AG10803 (cell line): ENCODE measurements around the gene FARP2.

Experiments used
- DNase-seq: peaks from one replicate; pipeline ENCODE4 v3.0.0; 2010; ENCODE audit warnings: low read depth
- H3K4me3 ChIP-seq: 2 replicates; pipeline ENCODE4 v1.5.1; 2011; ENCODE audit warnings: mild to moderate bottlenecking, low read length, control low read depth
- TF ChIP-seq, protein P1 (sequence below): conservative IDR thresholded peaks from 2 replicates; pipeline ENCODE4 v1.5.1; 2011; ENCODE audit warnings: mild to moderate bottlenecking, low read length, control low read depth, inconsistent platforms

FARP2 gene

DNA sequence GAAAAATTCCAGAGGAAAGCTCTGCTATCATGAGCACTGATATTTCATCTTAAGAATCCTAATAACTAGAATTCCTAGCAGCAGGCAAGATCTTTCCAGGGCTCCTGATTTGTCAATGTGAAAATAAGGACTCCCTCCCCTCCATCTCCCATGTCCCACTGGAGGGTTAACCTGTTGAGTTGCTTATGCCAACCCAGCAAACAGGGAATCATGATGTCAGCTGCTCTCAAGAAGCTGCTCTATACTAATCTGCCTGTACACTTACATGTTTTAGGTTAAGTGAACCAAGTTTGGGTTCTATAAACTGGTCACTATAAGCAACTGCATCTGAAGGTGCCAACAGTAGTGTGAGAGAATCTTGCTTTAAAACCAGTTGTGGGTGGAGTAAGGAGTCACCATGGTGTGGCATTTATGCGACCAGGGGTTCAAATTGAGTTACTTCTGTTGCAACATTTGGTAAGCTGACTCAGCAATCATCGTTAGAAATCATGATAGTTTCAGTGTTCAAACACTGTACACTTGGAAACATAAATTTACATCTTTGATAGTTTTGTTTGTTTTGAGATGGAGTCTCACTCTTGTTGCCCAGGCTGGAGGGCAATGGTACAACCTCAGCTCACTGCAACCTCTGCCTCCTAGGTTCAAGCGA, 98.9 kb downstream of the FARP2 start:
- TF ChIP-seq, protein P1, sequence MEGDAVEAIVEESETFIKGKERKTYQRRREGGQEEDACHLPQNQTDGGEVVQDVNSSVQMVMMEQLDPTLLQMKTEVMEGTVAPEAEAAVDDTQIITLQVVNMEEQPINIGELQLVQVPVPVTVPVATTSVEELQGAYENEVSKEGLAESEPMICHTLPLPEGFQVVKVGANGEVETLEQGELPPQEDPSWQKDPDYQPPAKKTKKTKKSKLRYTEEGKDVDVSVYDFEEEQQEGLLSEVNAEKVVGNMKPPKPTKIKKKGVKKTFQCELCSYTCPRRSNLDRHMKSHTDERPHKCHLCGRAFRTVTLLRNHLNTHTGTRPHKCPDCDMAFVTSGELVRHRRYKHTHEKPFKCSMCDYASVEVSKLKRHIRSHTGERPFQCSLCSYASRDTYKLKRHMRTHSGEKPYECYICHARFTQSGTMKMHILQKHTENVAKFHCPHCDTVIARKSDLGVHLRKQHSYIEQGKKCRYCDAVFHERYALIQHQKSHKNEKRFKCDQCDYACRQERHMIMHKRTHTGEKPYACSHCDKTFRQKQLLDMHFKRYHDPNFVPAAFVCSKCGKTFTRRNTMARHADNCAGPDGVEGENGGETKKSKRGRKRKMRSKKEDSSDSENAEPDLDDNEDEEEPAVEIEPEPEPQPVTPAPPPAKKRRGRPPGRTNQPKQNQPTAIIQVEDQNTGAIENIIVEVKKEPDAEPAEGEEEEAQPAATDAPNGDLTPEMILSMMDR = no peak
- peak; percentile 6 for DNase-seq
- H3K4me3 ChIP-seq = no peak overlapping the region

- no peak overlapping the region for H3K4me3 ChIP-seq
- TF ChIP-seq, protein P1 = no peak
- no peak for DNase-seq
These were observed 100.5 kb downstream of the FARP2 start for GRCh38 chr2:241456546-241456945.

DNA sequence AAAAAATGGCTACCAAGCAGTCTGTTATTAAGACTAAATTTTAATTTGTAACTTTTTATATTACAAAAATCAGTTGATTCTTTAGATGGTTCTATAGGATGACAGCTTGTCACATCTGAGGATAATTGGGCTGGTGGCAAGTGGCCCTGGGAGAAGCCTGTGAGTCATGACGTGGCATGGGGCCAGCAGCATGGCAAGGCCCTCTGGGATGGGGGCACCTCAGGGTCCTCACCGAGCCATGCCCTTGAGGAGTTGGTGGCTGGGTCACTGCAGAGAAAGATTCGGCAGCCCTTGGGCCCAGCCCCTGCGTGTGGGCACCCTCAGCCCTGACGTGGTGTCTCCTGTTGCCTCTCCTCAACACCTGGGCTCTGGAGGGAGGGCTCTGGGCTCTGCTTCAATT, 102.6 kb downstream of the FARP2 start:
- no peak for DNase-seq
- H3K4me3 ChIP-seq = no peak overlapping the region
- TF ChIP-seq, protein P1 = no peak

- no peak overlapping the region for H3K4me3 ChIP-seq
- TF ChIP-seq, protein P1 = no peak
- DNase-seq = no peak
These were observed 103.4 kb downstream of the FARP2 start for GRCh38 chr2:241459520-241459919.

- H3K4me3 ChIP-seq = no peak overlapping the region
- TF ChIP-seq, protein P1 = no peak
- no peak for DNase-seq
These were observed 104.5 kb downstream of the FARP2 start for GRCh38 chr2:241460631-241461030.

- no peak for DNase-seq
- TF ChIP-seq, protein P1 = no peak
These were observed 105.9 kb downstream of the FARP2 start for GRCh38 chr2:241461693-241462677.

More at GRCh38 chr2:241461693-241462677, 105.9 kb downstream of the FARP2 start:
- no peak overlapping the region for H3K4me3 ChIP-seq
